Activated T-cell treated with anti-CD3 and anti-CD28 coated beads, Interleukin-2, amount 50 U/mL, for 1 hour (primary cell): ENCODE measurements around the gene AGMO.
"Not testable (repeated sequence)": the region's sequence is repeated elsewhere in the genome, so short reads cannot be mapped to it uniquely, and the experiment has no call there.

Experiments used
- DNase-seq: peaks from one replicate; pipeline ENCODE4 v3.0.0-alpha.2; 2020

The AGMO gene

DNA sequence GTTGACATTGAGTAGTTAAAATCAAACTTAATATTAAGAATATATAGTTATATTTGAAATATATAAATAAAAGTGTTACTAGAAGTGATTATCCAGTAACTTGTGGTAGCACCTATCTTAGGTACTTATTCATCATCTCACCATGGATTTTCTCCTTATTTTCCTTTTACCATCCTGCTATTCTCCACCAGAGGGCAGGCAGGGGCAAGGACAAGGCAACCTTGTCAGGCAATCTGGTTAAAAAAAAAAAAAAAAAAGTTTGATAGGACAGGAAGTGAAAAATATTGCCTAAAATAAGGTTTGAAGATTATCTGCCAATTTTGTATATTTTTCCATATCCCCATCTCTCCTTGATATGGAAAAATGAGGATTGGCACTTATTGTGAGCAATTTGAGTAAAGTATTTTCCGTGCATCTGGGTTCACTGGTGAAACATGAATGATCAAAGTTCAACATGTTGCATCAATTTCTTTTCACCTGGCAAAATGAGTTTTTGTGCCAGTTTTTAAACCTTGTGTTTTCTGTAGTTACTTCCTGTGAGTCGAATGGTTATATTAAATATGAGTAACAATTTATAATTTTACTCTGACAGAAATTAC is 256.7 kb downstream of the AGMO start:
- DNase-seq: no peak

DNA sequence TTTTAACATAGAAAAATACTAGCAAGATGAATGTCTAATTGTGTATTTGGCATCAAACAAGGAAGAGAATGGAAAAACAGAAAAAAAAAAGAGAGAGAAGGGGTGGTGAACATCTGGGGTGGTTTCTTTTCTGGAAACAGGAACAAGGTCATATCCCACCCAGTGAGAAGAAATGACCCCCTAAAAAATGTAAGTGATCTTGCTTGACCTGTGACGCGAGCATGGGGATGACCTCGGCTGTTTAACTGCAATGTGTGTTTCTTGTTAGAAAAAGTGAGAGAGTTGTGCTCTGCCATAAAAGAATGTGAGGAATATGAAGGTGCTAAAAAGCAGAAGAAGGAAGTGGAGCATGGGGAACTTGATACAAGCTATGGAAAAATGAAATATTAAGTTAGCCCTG is 258.5 kb downstream of the AGMO start:
- no peak for DNase-seq

DNA sequence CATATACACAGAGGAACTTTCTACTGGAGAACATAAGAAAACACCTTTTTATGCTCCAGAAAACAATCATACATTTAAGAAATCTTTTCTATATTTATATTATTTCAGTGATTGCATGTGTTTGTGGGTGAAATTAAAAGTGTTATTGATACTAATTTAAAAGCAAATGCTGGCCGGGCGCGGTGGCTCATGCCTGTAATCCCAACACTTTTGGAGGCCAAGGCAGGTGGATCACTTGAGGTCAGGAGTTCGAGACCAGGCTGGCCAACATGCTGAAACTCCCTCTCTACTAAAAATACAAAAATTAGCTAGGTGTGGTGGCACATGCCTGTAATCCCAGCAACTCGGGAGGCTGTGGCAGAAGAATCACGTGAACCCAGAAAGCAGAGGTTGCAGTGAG is 260.8 kb downstream of the AGMO start:
- not testable (repeated sequence) for DNase-seq

DNA sequence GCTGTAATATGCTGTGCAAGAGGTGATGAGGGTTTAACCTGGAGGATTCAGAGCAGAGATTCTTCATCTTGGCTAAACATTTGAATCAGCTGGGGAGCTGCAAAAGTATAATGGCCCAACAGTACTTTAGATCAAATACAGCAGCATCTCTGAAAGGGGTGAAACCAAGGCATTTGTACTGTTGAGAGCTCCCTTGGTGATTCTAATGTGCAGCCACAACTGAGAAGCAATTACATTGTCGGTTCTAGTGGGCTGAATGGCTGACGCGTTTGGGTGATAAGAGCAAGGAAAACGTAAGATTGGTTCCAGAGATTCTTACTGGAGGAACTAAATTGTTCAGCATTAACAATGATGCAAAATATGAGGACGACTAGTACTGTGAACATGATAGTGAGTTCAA is 269.7 kb downstream of the AGMO start:
- no peak for DNase-seq

DNA sequence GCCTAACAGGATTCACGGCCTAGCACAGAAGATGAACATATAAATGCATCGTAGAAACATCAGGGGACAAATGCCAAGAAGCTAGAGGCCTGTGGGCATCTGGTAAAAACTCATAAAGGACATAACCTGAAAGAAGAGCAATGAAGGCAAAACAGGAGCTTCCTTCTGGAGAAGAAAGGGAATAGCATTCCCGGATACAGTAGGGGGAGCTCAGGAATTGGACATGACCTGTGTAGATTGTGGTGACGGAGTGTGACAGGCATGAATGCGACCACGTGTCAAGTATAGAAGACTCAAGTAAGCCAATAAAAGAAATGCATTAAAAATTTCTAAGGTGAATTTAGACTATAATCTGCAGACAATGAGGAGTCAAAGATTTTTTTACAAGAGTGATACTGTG is 270.1 kb downstream of the AGMO start:
- DNase-seq: no peak

DNA sequence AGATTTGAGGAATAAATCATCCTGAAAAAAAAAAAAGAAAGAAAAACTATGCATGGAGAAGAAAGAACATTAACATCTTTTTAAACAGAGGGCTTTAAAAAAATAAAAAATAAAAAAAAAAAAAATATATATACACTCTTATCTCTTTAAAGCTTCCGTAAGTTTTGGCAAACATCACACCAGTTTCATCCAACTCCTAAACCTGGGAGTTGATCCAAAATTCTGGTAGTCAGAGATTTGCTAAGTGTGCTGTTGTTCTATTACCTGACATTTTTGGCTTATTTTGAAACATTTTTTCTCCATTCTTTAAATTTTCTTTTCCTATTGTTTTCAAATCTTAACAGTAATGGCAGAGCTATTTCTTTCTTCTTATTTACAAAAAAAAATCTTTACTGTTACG is 273.1 kb downstream of the AGMO start:
- DNase-seq: no peak

DNA sequence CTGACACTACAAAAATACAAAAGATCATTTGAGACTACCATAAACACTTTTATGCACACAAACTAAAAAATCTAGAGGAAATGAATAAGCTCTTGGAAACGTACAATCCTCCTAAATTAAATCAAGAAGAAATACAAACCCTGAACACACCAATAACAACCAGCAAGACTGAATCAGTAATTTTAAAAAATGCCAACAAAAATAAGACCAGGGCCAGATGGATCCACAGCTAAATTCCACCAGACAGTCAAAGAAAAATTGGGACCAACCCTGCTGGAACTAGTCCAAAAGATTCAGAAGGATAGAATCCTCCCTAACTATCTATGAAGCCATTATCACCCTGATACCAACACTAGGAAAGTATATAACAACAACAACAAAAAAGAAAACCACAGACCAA is 277.4 kb downstream of the AGMO start:
- no peak for DNase-seq

DNA sequence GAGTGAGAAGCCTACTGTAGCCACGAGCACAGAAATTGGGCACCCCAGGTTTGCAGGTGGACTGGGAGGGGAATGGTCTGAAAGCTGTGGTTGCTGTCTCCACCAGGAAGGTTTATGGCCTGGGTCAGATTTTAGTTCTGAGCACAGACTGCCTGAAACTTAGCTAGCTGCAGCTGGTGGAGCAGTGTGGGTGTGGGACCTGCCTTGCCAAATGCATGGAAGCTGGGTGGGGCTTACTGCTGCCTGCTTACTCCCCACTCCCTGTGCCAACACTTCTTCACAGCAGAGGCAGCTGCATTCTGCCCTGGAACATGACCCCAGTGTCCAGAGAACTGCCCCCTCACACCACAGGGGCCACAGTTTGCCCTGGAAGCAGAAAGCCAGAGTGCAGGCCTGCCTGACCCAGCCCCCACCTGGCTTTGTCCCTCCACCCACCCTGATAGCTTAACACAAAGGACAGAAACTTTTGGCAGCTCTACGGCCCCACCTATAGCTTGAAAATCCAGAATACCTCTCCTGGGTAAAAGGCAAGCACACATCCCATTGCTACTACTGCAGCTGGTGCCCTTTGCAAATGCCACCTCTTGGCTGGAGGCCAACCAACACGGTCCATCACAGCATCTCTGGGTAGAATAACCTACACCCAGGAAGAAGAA is 281.6 kb downstream of the AGMO start:
- DNase-seq: no peak

DNA sequence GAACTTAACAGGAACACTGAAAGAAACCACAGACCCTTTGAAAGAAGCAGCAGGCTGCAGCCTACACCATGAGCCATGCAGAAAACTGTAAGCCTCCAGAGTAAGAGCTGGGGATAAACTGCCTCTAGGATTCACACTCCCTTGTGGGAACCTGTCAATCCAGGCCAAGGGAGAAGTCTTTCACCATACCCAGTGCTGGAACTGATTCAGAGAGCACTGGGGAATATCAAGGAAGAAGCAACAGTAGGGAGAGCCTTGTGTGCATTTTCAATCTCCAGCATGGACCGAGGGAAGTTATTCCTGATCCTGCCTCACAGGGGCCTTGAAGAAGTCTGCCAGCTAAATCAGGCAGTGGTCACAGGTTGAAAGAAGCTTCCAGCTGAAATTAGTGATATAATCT is 282.2 kb downstream of the AGMO start:
- no peak for DNase-seq

DNA sequence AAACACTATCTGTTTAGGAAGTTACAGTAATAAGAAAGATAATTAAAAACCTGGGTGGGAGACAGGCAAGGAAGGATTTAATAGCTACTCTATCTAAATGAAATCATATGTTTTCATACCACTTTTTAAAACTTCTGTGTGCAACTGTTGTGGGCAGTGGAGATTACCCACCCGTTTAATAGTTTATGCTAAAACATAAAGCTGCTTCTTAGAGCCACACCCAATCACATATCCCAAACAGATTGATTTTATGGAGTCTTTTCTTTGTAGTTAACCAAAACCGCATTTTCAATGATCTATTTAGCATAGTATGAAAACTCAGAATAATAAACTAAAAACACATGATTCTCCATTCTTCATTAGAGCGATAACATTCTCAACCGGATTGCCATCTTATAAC is 304.1 kb downstream of the AGMO start:
- DNase-seq: no peak

DNA sequence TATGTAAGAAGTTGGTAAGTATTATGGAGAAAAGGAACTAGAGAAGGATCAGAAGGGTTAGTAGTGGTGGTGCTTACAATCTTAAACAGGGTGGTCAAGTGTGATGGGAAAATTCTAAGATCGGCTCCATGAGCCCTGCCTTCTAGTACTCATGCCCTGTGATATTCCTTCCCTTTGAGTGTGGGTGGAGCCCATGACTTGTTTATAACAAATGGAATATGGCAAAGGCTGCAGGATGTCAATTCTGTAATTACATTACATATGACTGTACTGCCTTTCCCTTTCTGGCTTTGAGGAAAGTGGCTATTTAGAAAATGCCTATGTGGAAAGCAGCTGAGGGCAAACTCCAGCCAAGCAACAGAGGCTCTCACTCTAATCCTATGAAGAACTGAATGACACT is 309.6 kb downstream of the AGMO start:
- no peak for DNase-seq

DNA sequence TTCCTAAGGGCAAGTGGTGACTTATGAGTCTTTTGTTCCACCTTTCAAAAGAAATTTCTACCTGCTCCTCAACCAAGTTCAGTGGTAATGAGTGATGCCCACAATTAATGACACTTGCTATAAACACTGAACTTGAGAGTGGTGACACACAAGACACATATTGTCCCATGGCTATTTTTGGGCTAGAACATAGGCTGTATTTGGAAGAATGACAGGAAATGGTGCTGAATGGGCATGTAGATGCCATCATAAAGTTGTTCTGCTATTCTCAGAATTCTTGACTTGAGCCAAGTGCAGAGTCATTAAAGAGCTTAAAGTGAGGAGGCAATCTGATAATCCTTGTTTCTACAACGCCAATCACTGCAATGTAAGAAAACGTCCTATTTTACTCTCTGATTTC is 313.3 kb downstream of the AGMO start:
- no peak for DNase-seq

DNA sequence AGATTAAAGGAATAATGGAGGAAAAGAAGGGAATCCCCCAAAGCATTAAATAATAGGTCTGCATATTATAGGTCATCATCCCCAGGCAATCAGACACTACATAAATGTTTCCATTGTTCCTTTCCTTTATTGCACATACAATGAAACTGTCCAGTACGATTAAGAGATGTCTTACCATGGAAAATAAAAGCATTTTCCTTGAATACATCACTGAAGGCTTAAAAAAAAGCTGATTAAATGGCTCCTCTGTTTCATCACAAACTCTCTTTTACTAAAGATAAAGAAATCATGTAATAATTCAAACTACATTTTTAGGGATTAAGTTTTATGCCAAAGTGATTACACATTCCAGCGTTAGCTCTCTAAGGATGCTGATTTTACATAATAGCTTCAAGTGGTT is 316.0 kb downstream of the AGMO start:
- DNase-seq: no peak

DNA sequence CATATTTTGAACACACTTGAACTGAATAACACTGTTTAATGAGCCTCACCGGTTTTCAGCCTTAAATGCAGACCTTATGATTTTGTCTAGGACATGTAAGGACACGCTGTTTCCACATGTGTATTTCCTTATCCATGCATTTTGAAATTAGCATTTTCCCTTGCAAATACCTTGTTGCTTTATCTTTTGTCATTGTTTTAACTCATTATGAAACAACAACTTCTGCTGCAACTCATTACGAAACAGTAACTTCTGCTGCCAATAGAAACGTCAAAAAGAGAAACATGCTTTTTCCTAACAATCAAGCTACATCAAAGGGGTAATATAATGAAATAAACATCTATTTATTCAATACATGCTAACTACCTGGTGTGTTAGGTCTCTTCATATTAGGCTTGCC is 322.0 kb downstream of the AGMO start:
- no peak for DNase-seq

DNA sequence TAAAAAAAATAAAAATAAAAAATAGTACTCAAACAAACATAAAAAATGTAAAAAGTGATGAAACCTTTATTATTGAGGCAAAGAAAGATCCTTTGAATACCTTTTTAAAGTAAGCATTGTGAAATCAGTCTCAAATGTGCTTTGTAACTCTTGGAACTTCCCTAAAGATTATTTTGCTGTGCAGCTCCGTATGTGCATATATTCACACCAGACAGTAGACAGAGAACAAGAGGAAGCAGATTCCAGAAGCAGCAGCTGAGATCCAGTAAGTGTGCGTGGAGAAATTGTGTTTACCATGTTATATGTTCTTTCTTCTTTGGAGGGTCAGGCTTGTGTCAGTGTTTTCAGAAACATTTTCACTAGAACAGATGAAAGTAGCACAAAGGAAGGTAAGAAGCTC is 324.9 kb downstream of the AGMO start:
- no peak for DNase-seq

DNA sequence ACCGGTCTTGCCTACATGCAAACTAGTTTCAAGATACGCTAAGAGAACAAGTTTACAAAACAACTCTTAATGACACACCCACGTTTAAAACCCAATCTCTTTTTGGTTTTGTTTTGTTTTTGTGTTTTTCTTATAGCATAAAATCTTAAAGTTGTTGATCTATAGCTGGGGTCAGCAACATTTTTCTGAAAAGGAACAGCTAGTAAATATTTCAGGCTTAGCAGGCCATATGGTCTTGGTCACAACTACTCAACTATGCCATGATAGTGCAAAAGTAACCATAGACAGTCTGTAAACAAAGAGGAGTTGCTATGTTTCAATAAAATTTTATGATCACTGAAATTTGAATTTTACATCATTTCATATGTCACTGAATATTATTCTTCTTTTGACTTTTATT is 327.4 kb downstream of the AGMO start:
- no peak for DNase-seq

DNA sequence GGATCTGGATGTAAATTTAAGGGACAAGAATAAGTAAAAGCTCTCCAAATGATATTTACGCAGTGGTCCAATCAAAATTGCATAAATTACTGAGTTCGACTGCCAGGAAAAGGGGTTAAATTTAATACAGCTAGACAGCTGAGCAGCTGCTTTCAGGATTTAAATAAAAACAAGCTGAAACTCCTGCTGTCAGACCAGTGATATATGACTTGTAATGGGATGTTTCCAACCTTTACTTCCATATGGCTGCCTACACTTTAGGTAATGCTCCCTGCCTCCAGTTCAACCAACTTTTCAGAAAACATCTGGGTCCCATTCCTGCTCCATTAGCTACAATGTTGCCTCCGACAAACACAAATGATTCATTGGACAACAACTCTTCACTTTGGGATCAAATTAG is 333.0 kb downstream of the AGMO start:
- no peak for DNase-seq

DNA sequence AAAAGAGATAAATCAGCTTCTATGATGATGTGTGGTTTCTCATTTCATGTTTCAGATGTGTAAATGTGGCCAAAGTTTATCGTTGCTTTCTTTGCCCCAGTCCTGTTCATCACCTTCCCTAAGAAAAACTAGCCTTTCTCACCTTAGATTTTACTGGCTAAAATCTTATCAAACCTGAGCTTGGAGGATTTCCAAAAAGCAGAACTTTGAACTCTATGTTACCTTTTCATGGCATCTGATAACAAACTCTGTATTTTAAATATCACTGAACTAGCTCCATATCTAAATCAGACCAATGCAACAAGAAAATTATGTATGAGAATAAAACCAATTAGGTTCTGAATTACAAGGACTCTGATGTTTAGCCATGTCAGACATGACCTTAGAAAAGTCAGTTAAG is 335.8 kb downstream of the AGMO start:
- DNase-seq: no peak

DNA sequence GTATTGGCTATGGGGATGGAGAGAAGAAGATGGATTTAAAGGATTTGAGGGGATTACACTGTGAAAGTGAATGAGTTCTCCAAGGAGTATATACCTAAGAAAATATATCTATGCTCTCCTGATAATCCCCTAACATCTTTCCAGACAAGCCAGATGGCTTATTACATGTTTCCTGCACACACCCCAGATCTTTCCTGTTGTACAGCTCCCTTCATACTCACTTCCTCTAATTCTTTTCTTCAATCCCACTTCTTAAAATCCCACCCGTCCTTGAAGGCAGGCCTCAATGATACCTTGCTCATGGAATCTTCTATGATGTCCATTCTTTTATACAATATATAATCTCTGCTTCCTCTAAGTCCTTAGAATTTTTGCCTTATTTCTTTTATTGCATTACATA is 342.1 kb downstream of the AGMO start:
- no peak for DNase-seq

DNA sequence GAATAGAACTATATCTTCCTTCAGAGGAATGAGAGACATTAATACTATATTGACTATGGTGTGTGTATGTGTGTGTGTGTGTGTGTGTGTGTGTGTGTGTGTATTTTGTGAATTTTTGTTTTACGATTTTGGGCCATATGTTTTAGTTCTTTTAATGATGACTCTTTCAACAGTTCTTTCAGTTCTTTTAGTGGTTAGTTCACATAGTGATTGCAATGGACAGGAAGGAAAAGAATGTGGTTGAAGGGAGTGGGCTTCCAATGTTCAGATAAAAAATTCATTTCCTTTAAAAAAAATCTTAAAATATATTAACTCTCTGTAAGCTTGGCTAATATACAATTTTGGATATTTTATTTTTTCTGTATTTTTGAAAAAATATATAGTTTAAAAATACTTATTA is 343.6 kb downstream of the AGMO start:
- DNase-seq: no peak

DNA sequence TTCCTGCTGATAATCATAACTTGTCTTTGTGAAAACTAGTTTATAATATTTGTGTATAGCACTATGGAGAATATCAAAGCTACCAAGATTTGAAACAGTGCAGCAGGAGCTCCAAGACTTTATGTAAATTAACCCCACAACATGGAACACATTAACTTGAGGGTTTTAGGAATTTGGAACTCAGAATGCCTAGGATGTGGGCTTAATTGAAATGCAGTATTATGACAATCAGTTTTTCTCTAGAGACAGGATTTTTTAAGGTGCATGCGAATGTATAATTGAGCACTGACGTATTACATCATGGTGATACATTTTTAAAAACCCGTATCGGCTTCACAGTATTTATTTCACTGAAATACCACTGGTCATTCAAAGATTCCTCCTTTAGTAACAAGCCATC is 346.2 kb downstream of the AGMO start:
- DNase-seq: no peak

DNA sequence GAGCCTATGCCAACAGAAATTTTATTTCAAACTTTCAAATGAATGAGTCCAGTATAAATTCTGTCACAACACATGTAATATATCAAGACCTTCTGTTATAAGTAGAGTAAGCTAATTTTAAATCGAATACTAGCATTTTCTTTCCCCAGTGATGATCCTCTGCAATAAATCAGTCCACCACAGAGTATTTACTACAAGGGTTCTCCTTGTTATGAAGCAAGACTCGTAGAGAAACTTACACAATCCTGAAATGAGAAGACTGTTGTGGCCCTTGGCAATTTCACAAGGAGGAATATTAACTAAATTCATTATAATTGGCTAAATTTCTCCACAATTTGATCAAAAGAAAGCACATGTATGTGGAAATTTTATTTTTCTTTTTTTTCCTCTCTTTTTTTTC is 346.8 kb downstream of the AGMO start:
- no peak for DNase-seq

DNA sequence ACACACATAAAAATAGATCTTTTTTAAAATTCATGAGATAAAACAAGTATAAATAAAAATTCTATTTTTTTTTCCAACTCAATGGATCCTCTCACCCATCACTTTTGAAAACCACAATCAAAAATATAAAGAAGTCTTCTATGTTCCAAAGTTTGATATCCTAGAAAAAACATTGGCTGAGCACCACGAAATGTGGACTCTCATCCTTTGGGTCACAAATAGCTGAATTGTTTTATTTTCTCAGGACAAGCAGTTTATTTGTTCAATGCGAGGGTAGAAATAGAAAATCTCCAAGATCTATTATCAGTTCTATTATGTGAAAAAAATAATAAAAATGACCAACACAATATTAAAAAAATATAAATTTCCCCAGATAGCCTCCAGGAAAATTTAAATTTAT is 348.7 kb downstream of the AGMO start:
- DNase-seq: no peak

DNA sequence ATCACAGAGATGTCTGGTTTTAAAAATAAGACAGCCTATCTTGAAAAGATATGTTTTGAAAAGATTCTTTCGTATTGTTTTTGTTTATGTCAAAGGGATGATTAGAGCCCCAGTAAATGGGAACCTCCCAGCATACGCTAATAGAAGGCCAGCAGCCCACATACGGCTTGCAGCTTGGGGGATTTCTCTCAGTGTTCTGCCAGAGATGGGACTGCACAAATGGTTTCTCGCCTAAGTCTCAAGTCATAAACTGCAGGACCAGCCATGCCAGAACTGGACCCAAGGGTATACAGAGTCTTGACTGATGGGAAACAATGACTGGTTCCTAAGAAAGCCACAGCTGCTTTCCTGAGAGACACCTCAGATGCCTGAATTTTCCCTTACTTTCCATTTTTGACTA is 352.4 kb downstream of the AGMO start:
- no peak for DNase-seq

DNA sequence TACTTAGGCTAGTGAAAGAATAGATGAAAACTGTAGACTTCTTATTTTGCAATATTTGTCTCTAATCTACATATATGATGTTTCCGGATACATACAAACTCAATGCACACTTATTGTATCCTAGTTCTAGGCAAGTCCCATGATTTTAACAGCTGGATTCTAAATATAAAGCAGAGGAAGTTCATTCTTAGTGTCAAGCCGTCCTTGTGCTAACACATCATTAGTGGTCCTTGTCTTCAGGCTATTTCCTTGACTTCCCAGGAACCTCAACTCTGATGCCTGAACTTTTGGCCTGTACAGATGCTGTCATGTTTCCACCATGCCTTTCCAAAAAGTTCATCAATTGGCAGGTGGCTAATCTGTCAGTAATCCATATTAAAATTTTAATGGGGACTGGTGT is 357.4 kb downstream of the AGMO start:
- no peak for DNase-seq

DNA sequence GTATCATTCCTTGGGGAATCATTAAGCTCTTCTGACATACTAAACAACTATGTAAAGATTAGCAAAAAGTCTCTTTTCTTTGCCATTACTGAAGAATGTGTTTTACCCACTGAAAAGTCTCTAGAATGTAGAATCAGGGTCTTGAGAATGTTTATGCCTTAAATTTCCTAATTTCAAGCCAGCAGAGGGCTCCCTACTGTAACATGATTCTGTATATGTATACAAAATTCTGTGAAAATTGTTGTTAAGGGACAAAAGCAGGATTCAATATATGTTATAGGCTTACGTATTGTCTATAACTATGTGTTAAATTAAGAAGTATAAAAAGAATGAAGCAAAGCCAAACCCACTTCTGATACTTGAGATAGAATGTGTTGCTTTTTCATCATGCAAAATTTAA is 362.3 kb downstream of the AGMO start:
- DNase-seq: no peak
